Type B pancreatic cell (in vitro differentiated cells): ENCODE measurements around the gene CRLF1. TPM values are rescaled to one million over a fixed set of nuclear protein-coding genes. Genes with fewer than 3 reads are reported as not detected.
"Not testable (repeated sequence)": the region's sequence is repeated elsewhere in the genome, so short reads cannot be mapped to it uniquely, and the experiment has no call there.

Source experiments
- DNase-seq: peaks from one replicate; pipeline ENCODE4 v3.0.0; 2021; ENCODE audit warnings: mixed read lengths; ENCODE audit not compliant: unreplicated experiment; ENCODE audit errors: extremely low spot score
- H3K27ac Mint-ChIP-seq: 2 replicates; pipeline ENCODE4 v1.8.0; 2021; ENCODE audit warnings: mild to moderate bottlenecking, mixed read lengths
- H3K27me3 Mint-ChIP-seq: 2 replicates; pipeline ENCODE4 v1.8.0; 2021; ENCODE audit warnings: mixed read lengths
- H3K36me3 Mint-ChIP-seq: 2 replicates; pipeline ENCODE4 v1.8.0; 2021; ENCODE audit warnings: mixed read lengths
- H3K4me1 Mint-ChIP-seq: one replicate; pipeline ENCODE4 v1.8.0; 2021; ENCODE audit warnings: mixed read lengths; ENCODE audit not compliant: unreplicated experiment
- H3K4me3 Mint-ChIP-seq: 2 replicates; pipeline ENCODE4 v1.8.0; 2021; ENCODE audit warnings: mild to moderate bottlenecking, mixed read lengths
- H3K9me3 Mint-ChIP-seq: 2 replicates; pipeline ENCODE4 v1.8.0; 2021; ENCODE audit warnings: mixed read lengths
- total RNA-seq: library from RNA; stranded (reverse); gene quantifications from 2 replicates; pipeline ENCODE4 v1.2.1, GENCODE V29; 2021; ENCODE audit warnings: low replicate concordance
- TF ChIP-seq, protein P1 (sequence below): fragments of 200-600 bp; sonication (generic); conservative IDR thresholded peaks from 2 replicates; pipeline ENCODE4 v1.5.0; 2021; ENCODE audit warnings: antibody characterized with exemption, mild to moderate bottlenecking

Gene CRLF1
- total RNA-seq, 1 donor from 2014 or later: 7.8 TPM

DNA sequence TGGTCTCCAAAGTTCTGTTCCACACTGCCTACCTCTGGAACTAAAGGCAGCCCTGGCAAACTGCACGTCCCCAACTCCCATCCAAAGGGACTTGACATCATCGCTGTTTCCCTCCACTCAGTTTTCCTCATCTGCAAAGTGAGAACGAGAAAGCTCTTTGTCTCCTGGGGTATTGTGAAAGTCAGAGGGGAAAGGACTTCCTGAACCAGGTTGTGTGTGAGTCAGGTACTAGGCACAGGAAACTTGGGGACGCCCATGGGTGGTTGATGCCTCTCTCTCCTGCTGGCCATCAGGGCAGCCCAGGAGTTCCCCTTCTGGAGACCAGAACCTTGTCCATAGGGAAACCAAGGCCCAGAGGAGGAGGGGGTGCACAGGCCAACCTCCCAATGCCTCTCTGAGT lies 4.7 kb downstream of the CRLF1 start:
- Mint-ChIP-seq H3K27ac (no peak overlapping the region), H3K4me3 (no peak overlapping the region), H3K36me3 (peaks cover 3% of the 10 kb centered on the region), H3K27me3 (peaks cover 58% of the 10 kb centered on the region), H3K9me3 (no peaks in the 10 kb centered on the region), H3K4me1 (peaks cover 14% of the 10 kb centered on the region)
- no peak for DNase-seq
- TF ChIP-seq, protein P1, sequence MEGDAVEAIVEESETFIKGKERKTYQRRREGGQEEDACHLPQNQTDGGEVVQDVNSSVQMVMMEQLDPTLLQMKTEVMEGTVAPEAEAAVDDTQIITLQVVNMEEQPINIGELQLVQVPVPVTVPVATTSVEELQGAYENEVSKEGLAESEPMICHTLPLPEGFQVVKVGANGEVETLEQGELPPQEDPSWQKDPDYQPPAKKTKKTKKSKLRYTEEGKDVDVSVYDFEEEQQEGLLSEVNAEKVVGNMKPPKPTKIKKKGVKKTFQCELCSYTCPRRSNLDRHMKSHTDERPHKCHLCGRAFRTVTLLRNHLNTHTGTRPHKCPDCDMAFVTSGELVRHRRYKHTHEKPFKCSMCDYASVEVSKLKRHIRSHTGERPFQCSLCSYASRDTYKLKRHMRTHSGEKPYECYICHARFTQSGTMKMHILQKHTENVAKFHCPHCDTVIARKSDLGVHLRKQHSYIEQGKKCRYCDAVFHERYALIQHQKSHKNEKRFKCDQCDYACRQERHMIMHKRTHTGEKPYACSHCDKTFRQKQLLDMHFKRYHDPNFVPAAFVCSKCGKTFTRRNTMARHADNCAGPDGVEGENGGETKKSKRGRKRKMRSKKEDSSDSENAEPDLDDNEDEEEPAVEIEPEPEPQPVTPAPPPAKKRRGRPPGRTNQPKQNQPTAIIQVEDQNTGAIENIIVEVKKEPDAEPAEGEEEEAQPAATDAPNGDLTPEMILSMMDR: no peak

DNA sequence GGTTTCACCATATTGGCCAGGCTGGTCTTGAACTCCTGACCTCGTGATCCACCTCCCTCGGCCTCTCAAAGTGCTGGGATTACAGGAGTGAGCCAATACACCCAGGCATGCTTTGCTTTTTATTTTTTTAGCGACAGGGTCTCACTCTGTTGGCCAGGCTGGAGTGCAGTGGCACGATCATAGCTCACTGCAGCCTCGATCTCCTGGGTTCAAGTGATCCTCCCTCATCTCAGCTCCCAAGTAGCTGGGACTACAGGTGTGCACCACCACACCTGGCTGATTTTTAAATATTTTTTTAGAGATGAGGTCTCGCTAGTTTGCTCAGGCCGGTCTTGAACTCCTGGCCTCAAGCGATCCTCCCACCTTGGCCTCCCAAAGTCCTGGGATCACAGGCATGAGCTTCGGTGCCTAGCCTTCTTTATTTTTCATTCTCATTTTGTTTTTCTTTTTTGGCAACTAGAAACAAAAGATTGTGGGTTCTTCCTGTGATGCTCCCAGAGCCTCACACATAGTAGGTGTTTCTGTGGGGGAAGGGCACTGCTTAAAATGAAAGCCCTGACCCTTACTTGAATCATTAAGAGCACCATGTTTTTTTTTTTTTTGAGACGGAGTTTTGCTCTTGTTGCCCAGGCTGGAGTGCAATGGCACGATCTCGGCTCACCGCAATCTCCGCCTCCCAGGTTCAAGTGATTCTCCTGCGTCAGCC lies 5.8 kb downstream of the CRLF1 start:
- H3K27me3 Mint-ChIP-seq: peaks cover 61% of the 10 kb centered on the region
- not testable (repeated sequence) for DNase-seq, H3K36me3 Mint-ChIP-seq, H3K4me3 Mint-ChIP-seq, H3K9me3 Mint-ChIP-seq, H3K27ac Mint-ChIP-seq
- H3K4me1 Mint-ChIP-seq: peaks cover 19% of the 10 kb centered on the region

DNA sequence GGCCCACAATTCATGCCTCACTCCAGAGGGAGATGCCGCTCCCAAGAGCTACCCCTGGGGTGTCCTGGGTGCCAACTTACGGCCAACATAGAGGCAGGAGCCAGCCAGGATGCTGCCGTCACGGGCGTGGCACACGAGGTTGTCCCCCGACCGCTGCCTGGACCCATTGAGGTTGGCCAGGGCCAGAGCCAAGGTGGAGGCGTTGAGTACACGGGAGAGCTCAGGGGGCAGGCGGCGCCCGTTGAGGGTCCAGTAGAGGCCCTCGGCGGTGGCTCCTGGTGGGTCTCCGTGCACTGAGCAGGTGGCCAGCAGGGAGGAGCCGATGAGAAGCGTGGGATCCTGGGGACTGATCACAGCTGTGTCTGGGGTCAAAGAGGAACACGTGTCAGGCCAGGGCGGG lies 7.1 kb downstream of the CRLF1 start:
- H3K27ac Mint-ChIP-seq: no peak overlapping the region
- no peak for DNase-seq
- peaks cover 3% of the 10 kb centered on the region for H3K36me3 Mint-ChIP-seq
- H3K4me1 Mint-ChIP-seq: peaks cover 20% of the 10 kb centered on the region
- no peak overlapping the region for H3K4me3 Mint-ChIP-seq
- H3K27me3 Mint-ChIP-seq: peaks cover 57% of the 10 kb centered on the region
- TF ChIP-seq, protein P1: no peak
- no peaks in the 10 kb centered on the region for H3K9me3 Mint-ChIP-seq

DNA sequence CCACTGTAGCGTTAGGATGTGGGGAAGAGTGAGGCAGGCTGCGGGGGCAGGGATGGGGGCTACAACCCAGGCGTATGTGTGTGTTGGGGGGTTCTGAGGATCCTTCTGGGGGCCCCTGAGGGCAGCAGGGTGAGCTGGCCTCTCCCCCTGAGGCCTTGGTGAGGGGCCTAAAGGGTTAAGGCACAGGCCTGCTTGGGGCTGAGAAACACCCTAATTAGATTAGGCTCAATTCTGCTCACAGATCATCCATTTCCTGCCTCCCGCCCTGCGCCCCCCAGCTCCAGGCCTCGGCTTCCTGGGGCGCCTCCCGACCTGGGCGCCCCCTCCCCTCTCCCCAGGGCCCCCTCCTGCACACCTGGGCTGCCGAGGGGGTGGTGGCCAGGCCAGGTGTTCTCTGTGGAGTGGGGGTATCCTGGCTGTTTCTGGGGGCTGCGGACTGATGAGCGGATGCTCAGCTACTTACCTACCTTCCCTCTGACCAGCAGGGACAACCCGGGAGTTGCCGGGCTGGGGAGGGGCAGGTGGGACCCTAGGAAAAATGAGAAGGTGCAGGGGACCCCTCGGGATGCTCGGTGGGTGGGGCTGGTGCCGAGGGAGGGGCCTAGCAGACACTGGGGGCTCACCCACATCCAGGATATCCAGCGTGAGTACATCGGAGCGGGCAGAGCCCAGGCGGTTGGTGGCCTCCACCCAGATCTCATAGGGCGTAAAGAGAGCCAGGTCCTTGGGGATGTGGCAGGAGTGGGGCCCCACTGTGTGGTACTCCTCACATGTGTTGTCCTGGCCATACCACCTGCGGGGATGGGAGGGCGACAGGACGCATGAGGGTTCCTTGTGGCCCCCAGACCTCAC lies 8.6 kb downstream of the CRLF1 start:
- DNase-seq: peak; percentile 60
- no peak overlapping the region for H3K4me3 Mint-ChIP-seq
- no peaks in the 10 kb centered on the region for H3K9me3 Mint-ChIP-seq
- peaks cover 1% of the 10 kb centered on the region for H3K36me3 Mint-ChIP-seq
- H3K27me3 Mint-ChIP-seq: peaks cover 52% of the 10 kb centered on the region
- no peak overlapping the region for H3K27ac Mint-ChIP-seq
- TF ChIP-seq, protein P1: no peak
- peaks cover 16% of the 10 kb centered on the region for H3K4me1 Mint-ChIP-seq

DNA sequence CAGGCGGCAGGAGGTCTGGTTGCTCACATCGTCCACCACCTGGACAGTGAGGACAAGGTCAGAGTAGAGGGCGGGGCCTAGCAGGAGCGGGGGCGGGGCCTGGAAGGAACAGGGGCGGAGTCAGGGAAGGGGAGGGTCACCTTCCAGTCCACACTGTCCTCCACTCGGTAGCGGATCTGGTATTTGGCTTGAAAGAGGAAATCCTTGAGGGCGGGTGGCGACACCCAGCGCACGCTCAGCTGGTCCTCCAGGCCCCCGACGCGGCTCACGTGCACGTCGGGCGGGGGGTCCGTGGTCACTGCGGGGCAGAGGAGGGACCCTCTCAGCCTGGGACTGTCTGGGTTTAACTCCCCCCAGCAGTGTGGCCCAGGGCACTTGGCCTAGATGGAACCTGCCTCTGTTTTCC lies 9.8 kb downstream of the CRLF1 start:
- no peak for DNase-seq
- Mint-ChIP-seq H3K4me1 (peaks cover 14% of the 10 kb centered on the region), H3K4me3 (peak overlapping the region; percentile 49), H3K9me3 (no peaks in the 10 kb centered on the region), H3K27ac (no peak overlapping the region), H3K27me3 (peaks cover 41% of the 10 kb centered on the region), H3K36me3 (no peaks in the 10 kb centered on the region)
- TF ChIP-seq, protein P1: no peak

DNA sequence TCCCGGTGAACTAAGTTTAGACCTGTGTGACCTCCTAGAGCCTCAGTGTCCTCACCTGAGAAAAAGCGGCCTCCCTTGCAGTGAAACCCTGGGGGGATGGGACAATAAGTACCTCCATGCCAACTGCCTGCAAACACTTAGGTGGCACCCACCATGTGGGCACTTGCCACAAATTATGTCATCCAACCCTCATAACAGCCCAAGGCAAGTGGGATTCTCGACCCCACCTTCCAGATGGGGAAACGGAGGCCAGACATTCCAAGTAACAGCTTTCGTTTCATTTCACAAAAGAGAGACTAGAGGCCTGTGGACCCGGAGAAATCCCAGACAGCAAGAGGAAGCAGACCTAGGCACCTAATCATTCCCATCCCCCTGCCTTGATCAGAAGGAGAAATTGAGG lies 11.1 kb downstream of the CRLF1 start:
- H3K27ac Mint-ChIP-seq: peak overlapping the region; percentile 34
- no peaks in the 10 kb centered on the region for H3K36me3 Mint-ChIP-seq
- TF ChIP-seq, protein P1: no peak
- H3K4me3 Mint-ChIP-seq: peak overlapping the region; percentile 36
- H3K4me1 Mint-ChIP-seq: peaks cover 16% of the 10 kb centered on the region
- H3K9me3 Mint-ChIP-seq: no peaks in the 10 kb centered on the region
- peaks cover 34% of the 10 kb centered on the region for H3K27me3 Mint-ChIP-seq
- DNase-seq: no peak
